ENCODE data around the gene ANKRD52. TPM values are rescaled to one million over a fixed set of nuclear protein-coding genes. Genes with fewer than 3 reads are reported as not detected.

Gene ANKRD52
- total RNA-seq (2022), result 46.3 and 73.8 TPM in 2 replicates
- Bru-seq, nascent RNA, result percentile 76 among the genes with signal in this experiment
- percentile 96 among the genes with signal in this experiment for BruChase-seq, experiment 1, labeled RNA remaining after a 6-hour chase
- BruChase-seq, experiment 2, labeled RNA remaining after a 2-hour chase, result percentile 94 among the genes with signal in this experiment
- long read RNA-seq, full-length matches to known transcripts, result 2 of 11 reads
- long read RNA-seq, partial matches to known transcripts, result 4 of 11 reads
- long read RNA-seq, other reads (novel, unspliced or antisense), result 5 of 11 reads

DNA sequence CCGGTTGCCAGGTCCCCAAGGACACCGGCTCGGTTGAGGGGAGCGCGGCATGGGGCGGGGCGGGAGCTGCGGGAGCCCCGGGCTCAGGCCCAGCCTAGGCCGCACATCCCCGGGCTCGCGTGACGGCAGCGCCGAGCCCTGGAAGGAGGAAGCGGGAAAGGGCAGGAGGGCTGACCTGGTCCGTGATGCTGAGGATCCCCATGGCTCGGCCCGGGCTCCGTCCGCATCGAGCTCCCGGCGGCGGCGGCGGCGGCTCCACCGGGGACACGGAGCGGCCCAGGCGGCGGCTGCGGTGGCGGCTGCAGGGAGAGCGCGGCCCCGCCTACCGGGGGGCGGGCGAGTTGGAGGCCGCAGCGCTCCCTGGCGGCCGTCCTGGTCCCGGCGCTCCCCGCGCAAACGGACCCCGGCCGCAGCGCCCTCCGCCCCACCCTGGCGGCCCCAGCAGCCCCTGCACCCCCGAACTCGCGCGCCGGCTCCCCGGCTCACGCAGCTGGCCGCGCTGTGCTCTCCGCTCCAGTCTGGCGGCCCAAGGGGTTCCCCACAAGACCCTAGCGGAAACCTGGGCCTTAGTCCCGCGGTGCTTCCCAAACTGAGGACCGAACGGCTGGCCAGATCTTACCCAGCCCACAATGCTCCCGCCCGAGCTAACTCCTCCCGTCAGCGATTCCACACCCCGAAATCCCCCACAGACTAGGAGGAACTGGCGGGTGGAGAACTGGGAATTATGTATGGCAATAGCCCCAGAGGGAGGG is at the start of gene ANKRD52:
Gene ANKRD52, minus strand, starts transcription at position 317 of the 752 bp plus-strand sequence. Its CDS starts 115 bp downstream, at position 202.
- peak; percentile 70 for DNase-seq (ENCODE audit: unreplicated experiment)
- Mint-ChIP-seq H3K4me1 (ENCODE audit: insufficient read depth, unreplicated experiment) (peaks cover 29% of the 10 kb centered on the region), H3K9me3 (ENCODE audit: unreplicated experiment) (no peaks in the 10 kb centered on the region), H3K4me3 (ENCODE audit: unreplicated experiment) (peak within 1 kb of the TSS; percentile 84), H3K27ac (ENCODE audit: low read depth, unreplicated experiment) (peak within 1 kb of the TSS; percentile 71), H3K27me3 (ENCODE audit: insufficient read depth, unreplicated experiment) (no peaks in the 10 kb centered on the region), H3K36me3 (ENCODE audit: insufficient read depth, unreplicated experiment) (peaks cover 28% of the 10 kb centered on the region)
- ChIA-PET CTCF (interaction anchor here (0.6 to 3.5 kb wide), 29 partner anchors 8 to 208 kb away, joined by 3 to 24 read pairs (median 3); partner anchors contain the start of genes COQ10A, CS, RNF41 and RPL41), POLR2A (interaction anchor here (0.6 to 3.8 kb wide), 9 partner anchors 8 to 139 kb away, joined by 3 to 28 read pairs (median 10); partner anchors contain the start of genes CNPY2, COQ10A, CS and ESYT1)
- BruUV-seq (replicated peaks), result no TSS peak
- intact Hi-C loops (cut with micrococcal nuclease), result loop anchor here (1.0 kb wide), 1 partner anchor 139 kb away; no protein-coding TSS in a partner anchor
- TF ChIP-seq, protein P1, sequence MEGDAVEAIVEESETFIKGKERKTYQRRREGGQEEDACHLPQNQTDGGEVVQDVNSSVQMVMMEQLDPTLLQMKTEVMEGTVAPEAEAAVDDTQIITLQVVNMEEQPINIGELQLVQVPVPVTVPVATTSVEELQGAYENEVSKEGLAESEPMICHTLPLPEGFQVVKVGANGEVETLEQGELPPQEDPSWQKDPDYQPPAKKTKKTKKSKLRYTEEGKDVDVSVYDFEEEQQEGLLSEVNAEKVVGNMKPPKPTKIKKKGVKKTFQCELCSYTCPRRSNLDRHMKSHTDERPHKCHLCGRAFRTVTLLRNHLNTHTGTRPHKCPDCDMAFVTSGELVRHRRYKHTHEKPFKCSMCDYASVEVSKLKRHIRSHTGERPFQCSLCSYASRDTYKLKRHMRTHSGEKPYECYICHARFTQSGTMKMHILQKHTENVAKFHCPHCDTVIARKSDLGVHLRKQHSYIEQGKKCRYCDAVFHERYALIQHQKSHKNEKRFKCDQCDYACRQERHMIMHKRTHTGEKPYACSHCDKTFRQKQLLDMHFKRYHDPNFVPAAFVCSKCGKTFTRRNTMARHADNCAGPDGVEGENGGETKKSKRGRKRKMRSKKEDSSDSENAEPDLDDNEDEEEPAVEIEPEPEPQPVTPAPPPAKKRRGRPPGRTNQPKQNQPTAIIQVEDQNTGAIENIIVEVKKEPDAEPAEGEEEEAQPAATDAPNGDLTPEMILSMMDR (IDR thresholded peaks at IDR 0.05; ENCODE audit: unreplicated experiment), result peak; percentile 59

DNA sequence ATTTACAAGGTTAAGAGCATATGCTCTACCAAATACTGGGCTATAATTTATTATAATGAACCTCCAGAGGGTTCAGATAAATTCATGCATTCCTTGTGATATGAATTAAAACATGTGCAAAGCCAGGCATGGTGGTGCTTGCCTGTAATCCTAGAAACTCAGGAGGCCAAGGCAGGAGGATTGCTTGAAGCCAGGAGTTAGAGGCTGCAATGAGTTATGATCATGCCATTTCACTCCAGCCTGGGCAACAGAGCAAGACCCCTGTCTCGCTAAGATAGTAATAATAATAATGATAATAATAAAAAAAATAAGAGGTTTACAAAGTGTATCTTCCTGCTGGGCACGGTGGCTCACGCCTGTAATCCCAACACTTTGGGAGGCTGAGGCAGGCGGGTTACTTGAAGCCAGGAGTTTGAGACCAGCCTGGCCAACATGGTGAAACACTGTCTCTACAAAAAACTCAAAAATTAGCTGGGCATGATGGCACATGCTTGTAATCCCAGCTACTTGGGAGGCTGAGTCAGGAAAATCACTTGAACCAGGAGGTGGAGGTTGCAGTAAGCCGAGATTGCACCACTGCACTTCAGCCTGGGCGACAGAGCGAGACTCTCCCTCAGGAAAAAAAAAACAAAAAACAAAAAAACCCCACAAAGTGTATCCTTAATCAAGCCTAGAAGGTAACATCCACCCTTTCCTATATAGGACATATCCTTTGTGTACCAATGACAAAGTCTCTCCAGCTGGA is 49.2 kb upstream of the ANKRD52 start:
- no peak overlapping the region for H3K27ac Mint-ChIP-seq (ENCODE audit: low read depth, unreplicated experiment)
- intact Hi-C loops (cut with micrococcal nuclease), result no loop called here
- peaks cover under 1% of the 10 kb centered on the region for H3K4me1 Mint-ChIP-seq (ENCODE audit: insufficient read depth, unreplicated experiment)
- H3K27me3 Mint-ChIP-seq (ENCODE audit: insufficient read depth, unreplicated experiment), result no peaks in the 10 kb centered on the region
- POLR2A ChIA-PET, result interaction anchor here (0.7 to 2.7 kb wide), 3 partner anchors 8 to 51 kb away, joined by 4 to 16 read pairs (median 13); partner anchors contain the start of genes CNPY2 and CS
- no peak for DNase-seq (ENCODE audit: unreplicated experiment)
- CTCF ChIA-PET, result interaction anchor here (0.6 to 0.9 kb wide), 2 partner anchors 85 to 100 kb away, joined by 3 read pairs; partner anchors contain the start of gene RNF41
- no peaks in the 10 kb centered on the region for H3K9me3 Mint-ChIP-seq (ENCODE audit: unreplicated experiment)
- BruUV-seq (replicated peaks), result no TSS peak
- TF ChIP-seq, protein P1 (IDR thresholded peaks at IDR 0.05; ENCODE audit: unreplicated experiment), result no peak
- H3K36me3 Mint-ChIP-seq (ENCODE audit: insufficient read depth, unreplicated experiment), result peaks cover 73% of the 10 kb centered on the region
- no peak overlapping the region for H3K4me3 Mint-ChIP-seq (ENCODE audit: unreplicated experiment)

DNA sequence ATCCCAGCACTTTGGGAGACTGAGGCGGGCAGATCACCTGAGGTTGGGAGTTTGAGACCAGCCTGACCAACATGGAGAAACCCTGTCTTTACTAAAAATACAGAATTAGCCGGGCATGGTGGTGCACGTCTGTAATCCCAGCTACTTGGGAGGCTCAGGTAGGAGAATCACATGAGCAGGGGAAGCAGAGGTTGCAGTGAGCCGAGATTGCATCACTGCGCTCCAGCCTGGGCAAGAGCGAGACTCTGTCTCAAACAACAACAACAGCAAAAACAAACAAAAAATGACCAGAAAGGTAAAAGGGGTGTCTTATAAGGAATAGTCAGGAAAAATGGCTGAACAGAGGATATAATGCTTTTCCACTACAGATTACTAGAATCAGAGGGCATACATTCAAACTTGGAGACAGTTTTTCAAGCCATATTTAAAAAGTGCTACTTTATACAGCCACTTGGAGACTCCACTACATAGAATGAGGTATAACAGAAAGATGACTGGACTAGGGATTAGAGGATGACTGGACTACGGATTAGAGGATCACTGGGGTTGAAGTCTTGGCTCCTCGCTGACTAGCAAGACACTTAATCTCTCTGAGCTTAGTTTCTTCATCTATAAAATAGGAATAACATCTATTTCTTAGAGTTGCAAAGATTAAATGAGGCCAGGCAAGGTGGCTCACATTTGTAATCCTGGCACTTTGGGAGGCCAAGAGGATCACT is 46.8 kb upstream of the ANKRD52 start:
- no peak for DNase-seq (ENCODE audit: unreplicated experiment)
- peaks cover 19% of the 10 kb centered on the region for H3K4me1 Mint-ChIP-seq (ENCODE audit: insufficient read depth, unreplicated experiment)
- ChIA-PET CTCF (interaction anchor here (0.6 to 1.0 kb wide), 6 partner anchors 25 to 159 kb away, joined by 3 to 7 read pairs (median 3); partner anchors contain the start of genes ANKRD52 and TIMELESS), POLR2A (interaction anchor here (1.2 kb wide), 2 partner anchors 9 to 83 kb away, joined by 3 read pairs; partner anchors contain the start of gene RNF41)
- peaks cover 66% of the 10 kb centered on the region for H3K36me3 Mint-ChIP-seq (ENCODE audit: insufficient read depth, unreplicated experiment)
- TF ChIP-seq, protein P1 (IDR thresholded peaks at IDR 0.05; ENCODE audit: unreplicated experiment), result no peak
- no TSS peak for BruUV-seq (replicated peaks)
- no peaks in the 10 kb centered on the region for H3K27me3 Mint-ChIP-seq (ENCODE audit: insufficient read depth, unreplicated experiment)
- no peak overlapping the region for H3K27ac Mint-ChIP-seq (ENCODE audit: low read depth, unreplicated experiment)
- H3K4me3 Mint-ChIP-seq (ENCODE audit: unreplicated experiment), result no peak overlapping the region
- intact Hi-C loops (cut with micrococcal nuclease), result no loop called here
- H3K9me3 Mint-ChIP-seq (ENCODE audit: unreplicated experiment), result no peaks in the 10 kb centered on the region

All from MCF 10A (cell line).